Measurements from ENCODE around the gene SRGAP2.
"Not testable (repeated sequence)": the region's sequence is repeated elsewhere in the genome, so short reads cannot be mapped to it uniquely, and the experiment has no call there.

SRGAP2 gene

GRCh38 chr1:206250953-206251681 is 47.8 kb downstream of the SRGAP2 start:
- not testable (repeated sequence) for DNase-seq (ENCODE audit: low read depth)

GRCh38 chr1:206252680-206253335 is 49.5 kb downstream of the SRGAP2 start:
- not testable (repeated sequence) for DNase-seq (ENCODE audit: low read depth)

Data from activated gamma-delta T cell treated with anti-CD3 and anti-CD28 coated beads, Interleukin-2, amount 50 U/mL, for 16 hours (primary cell).